GM10248 (cell line): ENCODE measurements around the gene UNC5CL.

Experiments
- CTCF ChIA-PET: fragments of 300-600 bp; sonication (Branson Sonifier 250); formaldehyde crosslinking; extraction: SDS; loops from one replicate; lab custom pipeline; 2021; ENCODE audit warnings: antibody characterized with exemption; lab: Yijun Ruan, JAX
- POLR2A ChIA-PET: fragments of 350-650 bp; sonication (Branson Sonifier 250); formaldehyde crosslinking; extraction: SDS; loops from one replicate; lab custom pipeline; 2020; ENCODE audit warnings: antibody characterized with exemption; lab: Yijun Ruan, JAX
- DNase-seq: peaks from one replicate; pipeline ENCODE4 v3.0.0; 2012; ENCODE audit errors: extremely low spot score
- CTCF ChIP-seq: IDR thresholded peaks from 2 replicates; pipeline ENCODE4 v1.5.1; 2012; ENCODE audit warnings: mild to moderate bottlenecking, low read depth; ENCODE audit errors: extremely low read depth, missing control alignments, control extremely low read depth

UNC5CL gene

GRCh38 chr6:41027799-41028560 is 11.0 kb downstream of the UNC5CL start:
- peak; percentile 91 for DNase-seq
- TF ChIP-seq CTCF: peak; percentile 99
- POLR2A ChIA-PET: interaction anchor here (0.5 kb wide), 1 partner anchor 11 kb away, joined by 3 read pairs; no protein-coding TSS in a partner anchor

GRCh38 chr6:41027241-41027640 is 11.8 kb downstream of the UNC5CL start:
- DNase-seq: no peak
- POLR2A ChIA-PET: no interaction called here
- TF ChIP-seq CTCF: no peak
- CTCF ChIA-PET: interaction anchor here (0.9 to 11.8 kb wide), 29 partner anchors 10 to 1678 kb away, joined by 3 to 169 read pairs (median 5); partner anchors contain the start of genes APOBEC2, TSPO2 and UNC5CL

More at GRCh38 chr6:41027799-41028560, 11.0 kb downstream of the UNC5CL start:
- CTCF ChIA-PET: interaction anchor here (0.7 to 11.8 kb wide), 42 partner anchors 11 to 1668 kb away, joined by 3 to 169 read pairs (median 3); partner anchors contain the start of genes APOBEC2, TSPO2 and UNC5CL

DNA sequence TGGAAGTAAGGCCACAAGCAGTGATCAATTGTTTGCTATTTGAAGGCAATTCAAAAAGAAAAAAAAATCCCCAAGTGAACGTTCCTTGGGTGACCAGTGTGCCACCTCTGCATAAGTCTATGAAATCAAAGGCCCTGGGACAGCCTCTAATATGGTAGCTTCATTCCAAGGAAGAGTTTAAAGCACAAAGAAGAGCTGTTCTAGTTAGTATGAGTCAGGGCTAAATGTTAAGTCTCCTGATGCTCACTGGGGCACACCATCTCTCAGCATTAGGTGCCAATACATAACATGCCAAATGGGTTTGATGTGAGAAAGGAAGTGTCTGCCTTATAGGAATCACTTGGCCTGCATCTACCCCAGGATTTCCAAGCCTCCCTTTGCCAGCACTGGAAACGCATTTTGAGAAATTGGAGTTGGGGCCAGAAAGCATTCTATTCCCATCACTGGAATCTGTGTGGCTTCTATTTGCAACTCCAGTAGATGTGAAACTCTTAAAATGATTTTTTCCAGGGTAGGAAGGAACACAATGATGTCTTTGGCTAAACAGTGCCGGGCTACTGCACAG is 13.0 kb downstream of the UNC5CL start:
- no peak for TF ChIP-seq CTCF
- DNase-seq: no peak
- ChIA-PET POLR2A (no interaction called here), CTCF (interaction anchor here (0.7 to 11.8 kb wide), 12 partner anchors 9 to 1677 kb away, joined by 3 to 169 read pairs (median 9); partner anchors contain the start of genes APOBEC2, TSPO2 and UNC5CL)

DNA sequence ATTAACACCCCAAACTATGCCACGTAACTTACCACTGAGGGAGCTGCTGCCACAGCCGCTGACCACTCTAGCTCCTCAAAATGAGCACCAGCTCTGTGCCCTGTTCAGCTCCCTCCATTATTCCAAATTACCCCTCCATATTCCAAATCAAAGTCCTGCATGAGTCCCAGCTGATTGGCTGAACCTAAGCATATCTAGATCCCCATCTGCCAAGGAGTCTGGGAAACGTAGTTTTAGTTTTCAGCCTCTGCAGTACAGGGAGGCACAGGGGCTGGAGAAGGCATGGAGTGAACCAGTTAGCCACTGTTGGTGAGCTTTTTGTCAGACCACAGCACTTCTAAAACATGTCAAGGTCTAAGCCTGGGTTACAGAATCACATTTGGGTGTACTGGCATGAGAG is 15.9 kb downstream of the UNC5CL start:
- DNase-seq: no peak
- no peak for TF ChIP-seq CTCF
- ChIA-PET POLR2A (no interaction called here), CTCF (interaction anchor here (2.6 to 11.8 kb wide), 2 partner anchors 18 to 24 kb away, joined by 7 to 169 read pairs; partner anchors contain the start of genes TSPO2 and UNC5CL)

- ChIA-PET POLR2A (no interaction called here), CTCF (interaction anchor here (11.8 kb wide), 1 partner anchor 19 kb away, joined by 169 read pairs; the partner anchor contains the start of genes TSPO2 and UNC5CL)
- DNase-seq: no peak
- no peak for TF ChIP-seq CTCF
These were observed 16.7 kb downstream of the UNC5CL start for GRCh38 chr6:41022294-41022693.

GRCh38 chr6:41021832-41022231 is 17.2 kb downstream of the UNC5CL start:
- no peak for TF ChIP-seq CTCF
- no peak for DNase-seq
- CTCF ChIA-PET: interaction anchor here (11.8 kb wide), 1 partner anchor 20 kb away, joined by 169 read pairs; the partner anchor contains the start of genes TSPO2 and UNC5CL
- POLR2A ChIA-PET: no interaction called here
